GM12872 (cell line): ENCODE results near the gene PRSS36.

Experiments used
- CTCF ChIP-seq: IDR thresholded peaks from 3 replicates; pipeline ENCODE4 v1.5.1; 2011; ENCODE audit warnings: low read depth, mild to moderate bottlenecking, low read length, moderate library complexity; ENCODE audit not compliant: insufficient read depth

Gene PRSS36

DNA sequence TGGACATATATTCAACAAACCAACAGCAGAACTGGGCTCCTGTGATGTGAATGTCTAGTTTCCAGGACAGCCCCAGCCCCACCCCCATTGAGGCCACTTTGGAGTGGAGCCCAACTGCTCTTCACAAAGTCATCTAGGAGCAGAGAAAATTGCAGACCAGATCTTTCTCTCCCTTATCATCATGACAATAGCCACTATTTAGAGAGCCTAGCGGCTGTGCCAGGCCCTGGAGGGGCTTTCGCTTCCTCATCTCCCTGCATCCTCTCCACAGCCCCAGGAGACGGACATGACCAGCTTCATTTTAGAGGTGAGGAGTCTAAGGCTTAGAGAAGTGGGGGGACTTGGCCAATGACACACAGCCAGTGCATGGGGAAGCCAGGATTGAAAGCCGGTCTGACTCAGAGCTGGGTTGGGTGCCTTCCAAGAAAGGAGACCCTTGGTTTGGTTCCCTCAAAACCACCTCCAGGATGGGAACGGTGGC, 15.7 kb downstream of the PRSS36 start:
- TF ChIP-seq CTCF: no peak

DNA sequence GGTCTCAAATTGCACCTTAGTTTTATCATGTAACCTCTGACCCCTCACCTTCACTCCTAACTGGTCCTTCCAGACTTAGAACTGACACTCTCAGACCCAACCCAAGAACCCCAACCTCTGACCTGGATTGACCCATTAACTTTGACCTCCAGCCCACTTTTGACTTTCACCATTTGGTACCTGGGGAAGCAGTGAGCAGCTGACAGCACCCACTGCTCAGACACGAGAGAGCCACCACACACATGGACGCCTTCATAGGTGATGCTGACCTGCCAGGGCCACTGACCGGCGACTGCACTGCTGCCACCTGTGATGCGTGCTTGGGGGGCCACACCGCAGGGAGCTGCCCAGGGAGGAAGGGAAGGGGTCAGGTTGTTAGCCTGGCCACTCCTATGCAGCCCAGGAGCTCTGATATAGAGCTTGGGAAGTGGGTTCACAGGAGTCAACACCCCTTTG, 16.8 kb downstream of the PRSS36 start:
- TF ChIP-seq CTCF: no peak

DNA sequence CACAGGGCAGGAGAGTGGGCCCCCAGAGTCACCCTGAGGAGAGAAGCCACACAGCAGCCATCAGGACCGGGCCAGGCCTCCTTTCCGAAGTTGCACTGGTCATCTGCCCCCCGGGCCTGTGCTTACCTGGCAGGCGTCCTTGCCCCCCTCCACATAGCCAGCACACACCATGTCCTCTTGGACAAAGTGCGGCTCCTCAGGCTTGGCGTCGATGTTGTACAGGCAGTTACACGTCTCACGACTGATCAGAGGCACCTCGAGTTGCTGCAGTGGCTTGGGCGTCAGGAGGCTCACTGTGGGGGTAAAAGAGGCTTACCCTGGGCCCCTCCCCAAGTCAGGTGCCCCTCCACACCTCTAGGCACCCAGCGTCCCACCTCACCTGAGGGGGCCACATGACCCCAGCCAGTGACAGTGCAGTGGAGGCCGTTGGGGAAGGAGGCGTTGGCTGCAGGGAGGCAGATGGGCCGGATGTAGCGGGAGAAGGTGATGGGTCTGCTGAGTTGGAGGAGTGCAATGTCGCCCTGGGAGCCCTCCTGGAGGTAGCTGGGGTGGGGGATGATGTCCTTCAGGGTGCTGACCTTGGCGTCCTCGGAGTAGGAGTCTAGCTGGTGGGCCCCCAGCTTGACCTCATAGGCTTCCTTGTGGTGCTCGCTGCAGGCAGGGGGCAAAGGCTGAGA, 17.4 kb downstream of the PRSS36 start:
- TF ChIP-seq CTCF: no peak

- no peak for TF ChIP-seq CTCF
Observed at GRCh38 chr16:31131841-31132271, 18.0 kb downstream of the PRSS36 start.

GRCh38 chr16:31131416-31131815, 18.4 kb downstream of the PRSS36 start:
- no peak for TF ChIP-seq CTCF

DNA sequence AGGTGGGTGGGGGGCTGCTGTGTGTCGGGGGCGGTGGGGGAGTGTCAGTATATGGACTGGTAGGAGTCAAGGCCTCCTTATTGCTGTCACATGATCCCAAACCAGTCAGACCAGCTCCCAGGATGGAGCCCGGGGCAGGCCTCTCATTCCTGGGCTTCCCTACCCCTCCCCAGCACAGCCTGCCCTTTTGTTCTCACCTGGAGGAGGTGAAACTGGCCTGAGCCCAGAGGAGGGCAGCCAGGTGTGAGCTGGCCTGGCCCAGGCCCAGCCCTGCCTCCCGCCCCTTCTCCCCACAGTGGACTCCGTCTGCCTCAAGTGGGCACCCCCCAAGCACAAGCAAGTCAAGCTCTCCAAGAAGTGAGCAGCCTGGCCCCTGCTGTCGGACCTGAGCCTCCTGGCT, 19.0 kb downstream of the PRSS36 start:
- TF ChIP-seq CTCF: no peak

- TF ChIP-seq CTCF: no peak
Observed at GRCh38 chr16:31130336-31130891, 19.5 kb downstream of the PRSS36 start.
